ENCODE data around the gene RPS6KA6.

Gene RPS6KA6

DNA sequence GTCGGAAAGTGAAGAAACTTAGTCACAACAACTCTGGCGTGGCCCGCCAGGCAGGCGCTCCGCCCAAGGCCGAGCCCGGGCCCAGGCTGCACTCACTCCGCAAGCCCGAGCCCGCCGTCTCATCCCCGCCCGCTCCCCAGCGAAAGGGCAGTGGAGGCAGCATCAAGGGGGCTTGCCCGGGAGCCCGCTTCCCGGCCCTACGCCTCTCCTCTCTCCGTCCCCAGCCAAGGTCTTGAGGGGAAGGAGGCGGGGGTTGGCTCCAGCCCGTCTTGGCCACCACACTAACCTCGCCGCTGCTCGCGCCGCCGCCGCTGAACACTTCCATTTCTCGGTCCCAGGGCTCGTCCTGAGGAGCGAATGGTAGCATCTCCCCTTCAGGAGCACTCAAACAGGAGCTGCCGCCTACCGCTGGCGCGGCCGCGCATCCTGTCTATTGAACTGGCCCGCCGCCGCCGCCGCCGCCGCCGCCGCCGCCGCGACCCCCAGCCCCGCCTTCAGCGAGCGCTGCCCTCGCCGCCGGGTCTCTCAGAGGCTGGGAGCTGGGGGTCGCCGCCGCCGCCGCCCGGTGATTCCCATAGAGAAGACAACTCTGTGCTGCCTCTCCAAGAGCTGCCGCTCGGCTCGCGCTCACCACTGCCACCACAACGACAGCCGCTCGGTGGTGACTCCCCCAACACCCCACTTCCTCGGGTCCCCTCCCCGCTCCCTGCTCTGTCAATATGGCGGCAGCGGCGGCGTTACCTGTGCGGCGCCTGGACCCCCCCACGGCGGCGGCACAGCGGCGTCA lies at the start of gene RPS6KA6:
Gene RPS6KA6 (minus strand): TSS at position 667 of the 787 bp plus-strand sequence. CDS start 300 bp downstream, at position 367.
- DNase-seq = no peak

DNA sequence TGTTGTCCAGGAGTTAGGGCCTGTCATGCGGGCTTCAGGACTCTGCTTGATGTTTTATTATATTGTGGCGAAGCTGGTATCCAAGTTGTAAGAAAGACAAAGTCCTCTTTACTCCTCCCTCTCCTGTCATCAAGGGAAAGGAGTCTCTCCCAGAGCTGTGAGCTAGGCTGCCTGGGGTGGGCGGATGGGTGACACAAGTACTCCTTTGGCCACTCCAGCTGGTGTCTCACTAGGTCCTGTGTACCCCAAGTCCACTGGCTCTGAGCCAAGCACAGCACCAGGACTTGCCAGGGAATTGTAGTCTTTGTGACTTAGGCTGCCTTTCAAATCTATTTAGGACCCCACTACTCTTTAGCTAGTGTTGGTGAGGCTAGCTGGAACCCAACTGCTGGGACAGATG lies 36.7 kb upstream of the RPS6KA6 start:
- no peak for DNase-seq

DNA sequence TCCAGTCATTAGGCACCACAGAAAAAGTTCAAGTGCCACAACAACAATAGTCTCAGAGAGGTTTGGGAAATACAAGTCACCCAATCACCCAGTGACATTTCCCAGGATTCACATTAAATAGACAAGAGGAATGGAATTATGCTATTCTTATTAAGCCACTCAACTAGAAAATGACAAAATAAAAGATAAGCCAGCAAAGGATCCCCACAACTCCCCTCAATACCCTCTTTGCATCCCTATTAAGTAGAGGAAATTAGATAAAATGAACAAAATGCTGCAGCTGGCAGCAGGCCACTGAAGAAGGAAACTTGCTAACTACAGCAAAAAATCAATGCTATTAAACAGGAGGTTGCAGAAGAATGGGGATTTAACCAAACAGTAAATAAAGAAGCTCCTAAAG lies 35.3 kb upstream of the RPS6KA6 start:
- no peak for DNase-seq

DNA sequence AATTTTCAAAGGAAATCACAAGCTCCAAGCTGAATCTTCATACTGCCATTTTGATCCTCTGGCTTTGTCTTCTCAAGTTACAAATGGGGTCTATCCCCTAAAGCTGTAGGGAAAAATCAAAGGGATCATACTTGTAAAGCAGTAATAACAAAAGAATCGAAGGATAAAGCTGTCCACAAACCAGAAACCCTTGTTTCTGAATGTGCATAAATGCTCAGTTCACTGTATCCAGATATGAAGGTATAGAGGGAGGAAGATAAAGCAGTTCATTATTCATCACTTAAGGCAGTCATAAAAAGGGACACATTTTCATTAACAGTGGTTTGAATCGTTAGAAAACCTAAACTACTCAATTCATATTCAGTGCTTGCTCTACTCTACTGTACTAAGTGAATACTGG lies 33.2 kb upstream of the RPS6KA6 start:
- no peak for DNase-seq

DNA sequence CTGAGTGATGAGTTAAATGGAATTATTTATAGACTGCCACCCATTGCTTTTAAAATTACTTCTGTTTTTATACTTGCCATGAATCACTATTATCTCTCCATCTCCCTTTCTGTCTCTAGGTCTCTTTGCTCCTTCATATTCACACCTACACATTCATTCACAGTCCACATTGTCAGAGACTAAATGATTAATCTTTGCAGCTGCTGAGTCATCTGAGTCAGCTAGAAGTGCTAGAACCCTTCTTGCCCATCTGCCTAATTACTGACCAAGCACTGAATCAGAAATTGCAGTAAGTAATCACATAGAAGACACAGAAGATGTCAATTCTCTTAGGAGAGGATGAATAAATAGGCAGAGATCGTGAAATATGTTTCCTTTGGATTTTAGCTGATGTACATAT lies 31.6 kb upstream of the RPS6KA6 start:
- peak; percentile 42 for DNase-seq

DNA sequence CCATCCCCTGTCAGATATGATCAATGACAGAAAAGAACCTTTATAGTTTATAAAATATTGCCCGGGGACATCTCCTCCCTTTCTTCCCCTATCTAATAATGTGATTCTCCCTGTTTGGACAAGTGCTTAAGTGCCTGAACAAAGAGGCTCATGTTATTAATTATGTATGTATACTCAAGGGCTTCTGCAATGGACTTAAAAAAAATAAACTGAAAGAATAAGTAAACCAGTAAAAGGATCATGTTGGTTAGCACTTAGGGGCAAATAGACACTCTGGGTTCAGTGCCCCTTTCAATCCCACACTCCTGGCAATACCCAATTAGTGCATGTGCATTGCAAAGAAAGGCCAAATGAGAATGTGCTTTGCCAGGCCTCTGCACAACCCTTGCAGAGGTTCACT lies 30.7 kb upstream of the RPS6KA6 start:
- no peak for DNase-seq

DNA sequence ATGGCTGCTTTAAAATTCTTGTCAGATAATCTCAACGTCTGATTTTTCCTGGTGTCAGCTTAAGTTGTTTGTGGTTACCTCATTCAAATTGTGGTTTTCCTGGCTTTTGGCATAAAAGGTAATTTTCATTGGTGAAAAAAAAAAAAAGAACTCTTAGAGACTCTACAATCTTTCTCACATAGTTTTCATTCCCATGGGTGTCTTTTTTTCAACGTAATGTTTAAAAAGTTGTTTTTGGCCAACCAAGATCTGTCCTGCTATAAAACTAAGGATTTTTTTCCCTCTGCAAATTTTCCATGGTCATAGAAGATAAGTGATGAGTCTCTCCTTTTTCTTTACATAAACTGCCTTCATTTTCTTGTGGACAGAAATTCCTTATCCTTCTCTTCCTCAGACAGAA lies 28.9 kb upstream of the RPS6KA6 start:
- DNase-seq = no peak

DNA sequence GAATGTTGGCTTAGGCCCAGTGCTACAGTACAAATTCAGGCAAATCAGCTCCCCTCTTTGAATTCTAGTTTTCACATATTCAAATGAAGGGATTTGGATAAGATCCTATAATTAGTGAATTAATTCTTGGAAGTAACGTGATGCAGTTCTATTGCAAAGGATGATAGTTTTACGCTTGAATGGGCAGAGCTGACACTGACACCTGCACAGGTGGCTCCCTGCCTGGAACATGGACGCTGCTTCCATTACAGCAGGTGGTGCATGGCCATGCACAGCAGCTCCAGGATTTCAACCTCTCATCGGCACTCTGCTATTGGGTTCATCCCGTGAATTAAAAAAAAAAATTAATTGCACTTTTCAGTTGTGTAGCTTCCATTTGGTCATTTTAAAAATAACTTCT lies 28.4 kb upstream of the RPS6KA6 start:
- DNase-seq = no peak

DNA sequence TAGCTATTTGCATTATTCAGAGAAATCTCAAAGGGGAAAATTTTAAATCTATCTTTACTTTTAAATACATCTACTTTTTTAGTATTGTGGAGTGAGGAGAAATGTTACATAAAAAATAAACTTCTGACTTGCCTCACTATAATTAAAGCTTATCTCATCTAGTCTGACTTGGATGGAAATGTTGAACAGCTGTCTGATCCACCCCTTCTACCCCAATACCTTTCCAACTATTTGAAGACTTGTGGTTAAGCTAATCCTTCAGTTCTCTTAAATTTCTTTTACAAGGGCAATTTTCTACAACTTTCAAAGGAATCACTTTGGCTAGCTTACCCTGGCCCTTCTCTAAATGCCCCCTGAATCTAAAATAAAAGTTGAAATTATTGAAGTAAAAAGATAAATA lies 17.3 kb upstream of the RPS6KA6 start:
- DNase-seq = peak; percentile 27

DNA sequence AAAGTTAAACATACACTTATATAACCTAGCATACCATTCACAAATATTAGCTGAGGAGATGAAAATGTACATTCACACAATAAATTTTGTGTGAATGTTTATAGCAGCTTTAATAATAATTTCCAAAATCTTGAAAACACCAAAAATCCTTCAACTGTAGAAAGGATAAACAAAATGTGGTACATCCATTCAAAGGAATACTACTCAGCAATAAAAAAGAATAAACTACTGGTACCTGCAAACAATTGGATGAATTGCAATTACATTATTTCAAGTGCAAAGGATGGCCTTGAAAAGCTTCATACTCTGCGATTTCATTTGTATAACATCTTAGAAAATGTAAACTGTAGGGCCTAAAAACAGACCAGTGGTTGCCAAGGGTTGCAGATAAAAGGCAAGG lies 11.7 kb upstream of the RPS6KA6 start:
- no peak for DNase-seq

DNA sequence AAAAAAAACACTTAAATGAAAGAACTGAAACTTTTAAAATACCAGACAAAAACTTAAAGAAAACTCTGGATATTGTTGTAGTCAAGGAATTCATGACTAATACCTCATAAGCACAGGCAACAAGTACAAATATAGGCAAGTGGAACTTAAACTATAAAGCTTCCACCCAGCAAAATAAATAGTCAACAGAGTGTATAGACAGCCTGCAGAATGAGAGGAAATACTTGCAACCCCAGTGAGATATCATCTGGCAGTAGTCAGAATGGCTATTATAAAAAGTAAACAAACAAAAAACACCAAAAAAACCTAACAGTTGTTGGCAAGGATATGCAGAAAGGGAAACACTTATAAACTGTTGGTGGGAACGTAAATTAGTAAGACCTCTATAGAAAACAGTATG lies 9.6 kb upstream of the RPS6KA6 start:
- no peak for DNase-seq

DNA sequence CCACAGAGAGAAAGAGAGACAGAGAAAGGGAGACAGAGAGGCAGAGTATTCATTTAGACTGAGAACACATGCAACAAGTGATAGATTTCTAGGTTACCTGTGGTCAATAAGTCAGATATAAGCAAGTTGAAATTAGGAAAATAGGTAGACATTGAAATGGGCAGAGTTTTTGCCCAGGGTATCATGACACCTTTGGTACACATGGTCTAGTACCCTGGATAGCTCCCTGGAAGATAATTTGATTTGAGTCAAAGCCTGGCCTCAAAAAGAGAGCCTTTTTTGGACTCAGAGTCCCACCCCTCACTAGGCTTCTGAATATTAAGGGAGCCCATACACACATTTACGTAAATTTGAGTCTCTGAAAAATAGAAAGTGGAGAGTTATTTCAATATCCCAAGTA lies 4.0 kb upstream of the RPS6KA6 start:
- DNase-seq = no peak

DNA sequence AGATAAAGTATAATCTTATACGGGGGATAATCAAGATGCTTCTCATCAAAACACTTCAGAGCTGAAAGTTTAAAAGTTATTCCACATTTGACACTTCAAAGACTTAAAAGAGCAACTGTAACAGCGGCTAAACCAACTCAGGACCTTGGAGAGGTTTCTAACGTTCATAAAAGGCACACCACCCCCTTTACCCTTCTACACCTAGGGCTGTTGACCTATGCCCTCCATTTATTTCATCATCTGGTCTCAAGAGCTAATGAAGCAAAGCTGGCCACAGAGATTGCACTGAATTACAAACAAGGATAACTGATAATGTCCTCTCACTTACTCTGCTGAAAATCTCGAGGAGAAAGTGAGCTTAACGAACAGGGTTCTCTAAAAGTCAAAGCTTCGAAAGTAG lies 1.1 kb upstream of the RPS6KA6 start:
- no peak for DNase-seq

DNA sequence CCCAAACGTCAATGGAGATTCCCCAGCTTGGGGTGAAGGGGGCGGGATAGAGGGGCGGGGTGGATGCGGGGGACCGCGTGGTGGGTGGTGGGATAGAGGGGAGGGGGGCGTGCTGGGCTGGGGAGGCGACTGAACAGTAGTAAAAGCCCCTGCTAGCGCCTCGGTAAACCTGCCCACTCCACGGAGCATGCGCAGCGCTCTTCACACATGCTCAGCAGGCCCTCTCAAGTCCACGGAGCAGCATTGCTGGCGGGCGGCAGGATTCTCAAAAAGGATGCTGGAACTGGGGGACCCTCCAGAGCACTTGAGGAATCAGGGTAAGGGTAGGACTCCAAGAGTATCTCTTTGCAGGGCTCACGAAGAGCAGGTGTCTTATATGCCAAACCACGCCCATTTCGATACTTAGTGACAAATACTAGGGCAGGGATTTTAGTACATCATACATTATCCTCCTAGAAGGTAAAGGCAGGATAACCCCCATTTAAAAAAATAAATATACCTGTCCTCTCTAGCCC lies 378 bp upstream of the RPS6KA6 start:
- peak; percentile 21 for DNase-seq

DNA sequence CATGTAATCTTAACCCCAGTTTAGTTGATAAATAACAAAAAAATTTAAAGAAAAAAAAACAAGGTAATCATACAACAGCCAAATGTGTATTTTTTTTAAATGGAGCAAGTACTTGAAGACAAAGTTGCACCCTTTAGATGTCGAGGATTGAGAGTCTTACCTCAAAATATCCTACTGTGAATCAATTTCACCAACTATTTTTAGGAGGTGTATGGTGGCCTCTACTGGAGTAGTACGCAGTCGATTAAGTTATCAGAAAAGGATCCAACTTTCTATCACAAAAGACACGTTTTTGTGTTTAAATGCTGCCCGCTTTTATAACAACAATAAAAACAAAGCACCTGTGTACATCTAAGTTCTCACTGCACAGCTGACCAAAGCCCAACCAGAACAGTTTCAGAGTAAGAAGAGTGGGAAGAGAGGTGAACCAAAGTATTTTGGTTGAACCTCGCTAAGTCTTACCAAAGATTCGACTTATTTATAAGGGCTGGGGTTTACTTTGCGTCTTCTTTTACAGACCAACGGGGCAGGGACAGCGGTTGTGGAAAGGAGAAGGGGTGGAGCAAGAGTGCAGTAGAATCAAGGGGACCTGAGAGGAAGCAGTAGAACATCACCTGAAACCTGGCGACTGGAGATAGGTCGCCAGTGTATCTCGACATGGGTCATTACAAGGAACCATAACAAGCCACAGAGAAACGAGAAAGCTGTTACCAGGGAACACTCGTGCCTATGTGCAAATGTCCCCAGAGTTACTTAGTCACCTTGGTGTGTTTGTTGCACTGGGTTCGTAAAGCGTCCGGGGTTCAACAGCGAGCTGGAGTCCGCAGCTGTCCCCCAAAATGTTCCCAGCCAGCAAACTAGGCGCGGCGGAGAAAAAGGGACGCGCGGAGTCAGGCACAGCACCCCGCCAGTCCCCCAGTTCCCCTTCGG lies 1.1 kb downstream of the RPS6KA6 start:
- DNase-seq = no peak

DNA sequence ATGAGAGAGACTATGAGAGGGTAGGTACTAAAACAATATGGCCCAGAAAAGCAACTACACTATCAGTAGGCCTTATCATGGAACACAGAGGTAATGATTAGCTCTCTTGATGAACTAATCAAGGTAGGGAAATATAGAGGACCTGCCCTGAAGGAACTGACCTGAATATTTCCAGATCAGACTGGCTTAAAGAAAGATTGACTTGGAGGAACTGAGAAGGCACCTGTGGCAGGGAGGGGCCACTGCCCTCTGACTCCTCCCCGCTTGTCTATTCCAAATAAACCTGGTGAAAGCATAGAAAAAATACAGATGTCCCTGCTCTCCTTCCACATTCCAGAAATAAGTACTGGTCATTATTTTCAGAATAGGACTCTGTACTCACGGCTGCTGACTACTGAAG lies 5.5 kb downstream of the RPS6KA6 start:
- no peak for DNase-seq

DNA sequence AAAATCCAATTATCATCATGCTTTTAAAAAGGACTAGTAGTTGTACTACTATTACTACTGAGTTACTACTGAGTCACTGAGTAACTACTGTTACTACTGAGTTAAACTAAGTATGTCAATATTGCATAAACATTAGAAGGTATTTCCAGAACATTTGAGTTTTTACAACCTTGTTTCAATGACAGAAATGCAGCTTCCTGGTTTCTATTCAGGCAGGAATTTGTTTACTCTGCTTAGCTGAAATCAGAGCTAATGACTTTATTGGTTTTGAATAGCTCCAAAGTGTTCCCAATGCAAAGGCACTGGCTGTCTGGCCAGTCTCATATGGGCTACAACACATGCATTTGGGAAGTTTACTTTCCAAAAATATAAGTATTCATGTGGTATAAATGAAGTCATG lies 12.0 kb downstream of the RPS6KA6 start:
- no peak for DNase-seq

DNA sequence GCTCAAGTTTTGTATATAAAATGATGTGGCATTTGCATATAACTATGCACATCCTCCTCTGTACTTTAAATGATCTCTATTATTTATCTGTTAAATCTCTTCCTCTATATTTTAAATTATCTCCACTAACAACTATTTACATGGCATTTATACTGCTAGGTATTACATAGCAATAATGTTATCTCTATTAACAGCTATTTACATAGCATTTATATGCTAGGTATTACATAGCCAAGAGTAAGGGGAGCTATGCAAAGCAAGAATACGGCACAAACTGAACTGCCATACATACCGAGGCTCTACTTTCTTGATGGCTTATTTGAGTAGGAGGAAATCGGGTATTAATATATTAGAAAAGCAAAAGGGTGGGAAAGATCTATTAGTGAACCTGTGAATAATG lies 12.7 kb downstream of the RPS6KA6 start:
- no peak for DNase-seq

DNA sequence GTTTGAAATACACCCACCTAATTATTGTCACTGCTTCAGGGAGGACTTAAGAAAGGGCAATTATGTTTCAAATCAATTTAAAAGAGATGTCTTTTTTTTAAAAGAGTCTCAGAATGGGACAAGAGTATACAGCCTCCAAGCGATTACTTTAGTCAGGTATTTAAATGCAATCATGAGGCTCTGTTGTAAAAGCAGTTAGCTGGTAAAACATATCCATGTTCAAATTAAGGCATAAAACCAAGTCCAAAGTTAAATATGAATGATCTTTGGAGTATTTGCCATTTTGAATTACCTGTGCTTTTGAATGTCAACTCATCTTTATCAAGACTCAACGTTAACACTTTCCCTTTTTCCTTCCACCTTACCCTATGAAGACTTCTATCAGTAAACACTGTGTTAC lies 13.7 kb downstream of the RPS6KA6 start:
- DNase-seq = no peak

DNA sequence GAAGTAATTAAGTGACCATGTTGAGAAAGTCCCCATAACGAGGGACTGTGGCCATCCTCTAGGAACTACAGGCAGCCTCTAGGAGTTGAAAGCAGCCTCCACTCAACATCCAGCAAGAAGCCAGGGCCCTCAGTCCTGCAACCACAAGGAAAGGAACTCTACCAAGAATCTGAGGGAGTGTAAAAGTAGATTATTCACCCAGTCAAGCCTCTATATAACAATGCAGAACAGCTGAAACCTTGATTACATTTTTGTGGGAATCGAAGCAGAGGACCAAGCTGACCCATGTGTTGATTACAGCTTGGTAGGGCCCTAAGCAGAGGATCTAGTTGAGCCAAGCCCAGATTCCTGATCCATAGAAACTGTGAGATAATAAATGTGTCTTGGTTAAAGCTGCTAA lies 17.1 kb downstream of the RPS6KA6 start:
- DNase-seq = no peak

DNA sequence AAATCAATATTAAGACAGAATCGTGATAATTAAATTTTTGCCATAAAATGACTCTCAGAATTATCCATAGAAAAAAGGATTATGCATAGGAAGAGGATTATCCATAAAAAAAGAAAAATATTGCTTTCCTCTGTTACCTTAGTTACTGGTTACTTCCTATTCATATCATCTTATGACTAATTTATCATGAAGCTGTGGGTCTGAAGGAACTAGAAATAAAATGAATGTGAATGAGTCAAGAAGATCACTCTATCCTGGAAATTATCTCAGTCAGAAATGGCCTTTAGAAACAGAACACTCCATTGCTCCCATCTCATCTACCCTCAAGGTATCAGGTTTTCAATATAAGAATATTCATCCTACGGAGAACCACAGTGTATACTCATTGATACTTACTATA lies 19.4 kb downstream of the RPS6KA6 start:
- no peak for DNase-seq

DNA sequence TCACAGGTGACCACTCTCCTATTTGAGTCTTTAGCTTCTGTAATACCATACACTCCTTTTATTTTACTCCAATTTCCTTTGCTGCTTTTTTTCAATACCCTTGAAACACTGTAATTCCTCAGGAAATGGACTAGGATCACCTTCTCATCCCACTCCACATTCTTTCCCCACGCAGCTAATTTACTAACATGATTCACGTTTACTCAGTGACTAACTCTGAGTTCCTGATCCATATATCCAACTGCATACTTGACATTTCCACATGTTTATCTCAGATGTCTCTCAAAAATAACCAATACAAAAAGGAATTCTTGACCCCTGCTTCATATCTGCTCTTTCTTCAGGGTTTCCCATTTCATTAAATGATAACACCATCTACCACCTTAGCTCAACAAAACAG lies 19.9 kb downstream of the RPS6KA6 start:
- DNase-seq = no peak

DNA sequence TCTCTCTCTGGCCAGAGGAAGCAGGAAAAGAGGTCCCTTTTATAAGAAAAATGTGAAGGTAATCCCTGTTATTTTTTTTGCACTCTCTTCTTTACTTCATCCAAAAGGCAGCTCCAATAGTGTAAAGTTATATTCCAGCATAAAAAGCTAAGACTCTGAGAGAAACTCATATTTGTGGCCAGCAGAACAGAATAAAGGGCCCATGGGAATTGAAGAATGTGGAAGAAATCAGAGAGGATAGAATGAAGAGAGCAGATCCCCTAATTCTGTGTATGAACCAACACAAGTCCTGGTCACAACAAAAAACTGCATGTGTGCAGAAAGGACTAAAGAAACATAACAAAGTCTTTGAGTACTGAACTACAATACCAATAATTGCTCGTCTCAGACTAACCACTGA lies 22.3 kb downstream of the RPS6KA6 start:
- no peak for DNase-seq

DNA sequence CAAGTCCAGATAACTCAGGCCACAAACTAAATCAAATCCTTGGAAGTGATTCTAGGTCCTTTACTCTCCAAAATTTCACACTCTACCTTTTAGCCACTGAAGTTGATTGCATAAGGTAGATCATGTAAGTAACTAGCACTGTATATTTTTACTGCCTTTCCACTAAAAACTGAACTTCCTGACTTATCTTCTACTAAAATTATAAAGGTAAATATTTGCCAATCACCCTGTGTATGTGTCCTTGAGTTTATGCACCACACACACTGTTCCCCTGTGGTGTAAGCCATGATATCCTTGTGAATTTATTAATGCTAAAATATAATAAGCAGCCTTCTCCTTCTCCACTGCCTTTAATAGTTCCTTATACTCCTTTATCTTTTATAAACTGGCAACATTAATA lies 25.6 kb downstream of the RPS6KA6 start:
- no peak for DNase-seq

All from DMS 273 treated with DMSO at 0.1 percent for 48 hours (cell line).